Muscle layer of duodenum (tissue), 2 donors: ENCODE results near the gene LRCOL1.
"Not testable (repeated sequence)": the region's sequence is repeated elsewhere in the genome, so short reads cannot be mapped to it uniquely, and the experiment has no call there.

Experiments
- H3K27ac ChIP-seq: one replicate; pipeline ENCODE4 v1.7.0; 2013; ENCODE audit warnings: mild to moderate bottlenecking, low read length
- H3K27me3 ChIP-seq: one replicate; pipeline ENCODE4 v1.7.0; 2013; ENCODE audit warnings: low read depth, mild to moderate bottlenecking, control low read depth, low read length
- H3K36me3 ChIP-seq, 2 donors: one replicate each; pipeline ENCODE4 v1.7.0; 2013; ENCODE audit warnings: low read length in 2 of 2, control low read depth in 1 of 2, mild to moderate bottlenecking in 1 of 2; ENCODE audit not compliant: insufficient read depth in 2 of 2, control insufficient read depth in 1 of 2
- H3K4me1 ChIP-seq, 2 donors: one replicate each; pipeline ENCODE4 v1.7.0; 2013; ENCODE audit warnings: low read length in 2 of 2, mild to moderate bottlenecking in 2 of 2, control low read depth in 1 of 2, moderate library complexity in 1 of 2; ENCODE audit not compliant: insufficient read depth in 2 of 2, control insufficient read depth in 1 of 2
- H3K4me3 ChIP-seq, 2 donors: one replicate each; pipeline ENCODE4 v1.7.0; 2013; ENCODE audit warnings: low read length in 2 of 2, low read depth in 1 of 2, mild to moderate bottlenecking in 1 of 2
- H3K9me3 ChIP-seq, 2 donors: one replicate each; pipeline ENCODE4 v1.7.0; 2013; ENCODE audit warnings: low read length in 2 of 2, control low read depth in 1 of 2, mild to moderate bottlenecking in 1 of 2; ENCODE audit not compliant: control insufficient read depth in 1 of 2
- donor health status: healthy.

Gene LRCOL1

DNA sequence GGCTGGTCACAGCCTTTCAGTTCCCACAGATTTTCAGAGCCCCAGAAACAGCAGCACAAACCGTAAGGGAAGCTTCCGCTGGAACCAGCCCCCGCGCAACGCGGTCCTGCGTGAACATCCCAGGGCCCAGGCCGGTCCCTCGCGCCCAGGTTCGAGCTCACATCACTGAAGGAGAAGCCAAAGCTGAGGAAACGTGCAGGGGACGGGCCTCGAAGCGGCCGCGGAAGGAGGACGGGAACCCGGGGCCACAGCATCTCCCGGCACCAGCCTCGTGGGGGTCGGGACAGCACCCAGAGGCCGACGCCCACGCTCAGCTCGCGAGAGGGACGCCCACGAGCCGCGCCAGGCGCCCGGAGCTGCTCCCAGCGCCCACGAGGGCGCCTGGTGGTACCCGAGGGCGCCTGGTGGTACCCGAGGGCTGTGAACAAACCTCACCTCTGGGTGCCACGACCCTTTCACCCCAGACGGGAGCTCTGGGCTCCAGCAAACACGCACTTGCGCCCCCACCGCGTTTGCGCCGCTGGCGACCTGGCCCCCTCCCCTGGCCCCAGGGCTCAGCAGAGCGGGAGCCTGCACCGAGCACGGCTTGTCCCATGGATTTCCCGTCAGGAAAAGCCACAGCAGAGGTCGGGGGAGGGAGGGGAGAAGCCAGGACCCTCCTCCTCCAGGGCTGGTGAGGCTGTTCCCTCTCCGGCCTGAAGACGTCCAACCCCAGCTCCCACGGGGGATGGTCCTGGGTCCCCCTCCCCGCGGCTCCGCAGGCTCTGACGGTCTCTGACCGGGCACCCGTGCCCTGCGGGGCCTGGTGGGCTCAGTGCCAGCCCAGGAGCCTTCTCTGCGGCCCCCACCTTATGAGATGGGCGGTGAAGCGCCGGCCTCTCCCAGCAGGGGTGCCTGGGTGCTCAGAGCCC lies 6.9 kb downstream of the LRCOL1 start:
- H3K4me1 ChIP-seq = peaks cover 0 to 19% of the 10 kb centered on the region in 2 donors
- H3K4me3 ChIP-seq = peak overlapping the region in 1 of 2 donors; percentile 28
- H3K9me3 ChIP-seq = no peaks in the 10 kb centered on the region
- no peaks in the 10 kb centered on the region for H3K36me3 ChIP-seq
- peaks cover 18% of the 10 kb centered on the region for H3K27me3 ChIP-seq
- H3K27ac ChIP-seq = no peak overlapping the region

GRCh38 chr12:132602572-132603239 lies 7.7 kb downstream of the LRCOL1 start:
- Histone ChIP-seq H3K4me3 (peak overlapping the region in 1 of 2 donors; percentile 28), H3K27me3 (peaks cover 18% of the 10 kb centered on the region), H3K9me3 (no peaks in the 10 kb centered on the region), H3K4me1 (peaks cover under 1 to 20% of the 10 kb centered on the region in 2 donors), H3K27ac (no peak overlapping the region), H3K36me3 (no peaks in the 10 kb centered on the region)

DNA sequence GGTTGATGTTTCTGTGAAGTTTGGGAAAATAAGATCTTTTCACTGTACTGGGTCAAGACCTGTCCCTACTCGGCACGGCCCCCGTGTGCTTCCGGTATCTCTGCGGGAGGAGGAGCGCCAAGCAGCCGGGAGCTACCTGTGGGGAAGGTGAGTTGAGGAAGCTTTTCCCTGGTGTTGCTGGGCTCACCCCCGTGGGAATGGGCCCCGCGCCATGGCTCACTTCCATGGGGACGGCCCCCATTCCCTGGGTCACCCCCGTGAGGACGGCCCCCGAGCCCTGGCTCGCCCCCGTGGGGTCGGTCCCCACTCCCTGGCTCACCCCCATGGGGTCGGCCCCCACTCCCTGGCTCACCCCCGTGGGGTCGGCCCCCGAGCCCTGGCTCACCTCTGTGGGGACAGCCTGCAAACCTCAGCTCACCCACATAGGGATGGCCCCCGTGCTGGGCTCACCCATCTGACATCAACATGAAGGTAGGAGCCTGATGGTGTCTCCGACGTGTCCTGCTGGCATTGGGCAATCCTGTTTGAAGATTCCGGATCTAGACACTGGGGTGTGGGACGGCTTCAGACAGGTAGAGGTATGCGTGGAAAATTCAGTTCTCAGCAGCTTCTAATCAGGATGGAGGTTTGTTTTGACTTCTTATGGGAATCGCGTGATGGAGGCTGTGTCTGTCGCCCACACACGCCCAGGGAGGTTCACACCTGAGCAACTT lies 9.1 kb downstream of the LRCOL1 start:
- H3K9me3 ChIP-seq = no peaks in the 10 kb centered on the region
- H3K27me3 ChIP-seq = peaks cover 18% of the 10 kb centered on the region
- H3K36me3 ChIP-seq = no peaks in the 10 kb centered on the region
- H3K4me3 ChIP-seq = peak overlapping the region in 1 of 2 donors; percentile 56
- no peak overlapping the region for H3K27ac ChIP-seq
- peaks cover 5 to 24% of the 10 kb centered on the region in 2 donors for H3K4me1 ChIP-seq

DNA sequence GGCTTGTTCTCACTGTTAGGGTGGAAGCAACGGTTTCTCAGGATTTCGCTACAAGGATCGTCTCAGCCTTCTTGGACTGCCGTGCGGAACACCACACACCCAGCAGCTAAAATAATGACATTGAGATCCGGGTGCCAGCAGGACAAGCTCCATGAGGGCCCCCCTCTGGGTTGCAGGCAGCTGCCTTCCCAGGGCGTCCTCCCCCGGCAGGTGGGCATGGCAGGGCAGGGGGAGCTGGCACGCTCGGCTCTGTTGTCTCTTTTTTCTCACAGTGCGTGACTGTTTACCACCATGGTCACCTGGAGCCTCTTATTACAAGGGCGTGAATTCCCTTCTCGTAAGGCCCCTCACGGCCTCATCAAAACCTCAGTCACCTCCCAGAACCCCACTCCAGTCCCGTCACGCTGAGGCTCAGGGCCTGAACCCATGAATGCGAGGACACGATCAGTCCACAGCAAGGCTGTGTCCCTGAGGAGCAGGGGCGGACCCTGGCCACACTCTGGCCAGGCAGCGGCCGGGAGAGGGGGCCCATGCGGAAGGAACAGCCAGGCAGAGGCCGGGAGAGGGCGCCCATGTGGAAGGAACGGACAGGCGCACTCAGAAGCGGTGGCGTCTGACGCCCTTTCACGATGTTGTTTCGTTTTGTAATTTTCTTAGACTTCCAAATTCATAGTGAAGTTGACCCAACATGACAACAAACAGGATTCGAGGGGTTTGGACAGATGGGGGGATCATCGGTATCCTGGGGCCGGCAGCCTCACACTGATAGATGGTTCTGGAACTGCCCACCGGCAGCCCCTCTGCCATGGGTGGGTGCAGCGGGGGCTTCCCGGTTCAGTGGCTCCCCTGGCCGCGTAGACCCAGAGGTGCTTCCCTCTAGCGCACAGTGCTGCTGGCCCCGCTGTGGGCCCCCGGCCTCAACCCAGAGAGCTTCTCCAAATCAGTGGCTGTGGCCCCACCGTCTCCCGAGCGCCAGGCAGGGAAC lies 10.0 kb downstream of the LRCOL1 start:
- H3K27me3 ChIP-seq = peaks cover 18% of the 10 kb centered on the region
- peaks cover 5 to 24% of the 10 kb centered on the region in 2 donors for H3K4me1 ChIP-seq

GRCh38 chr12:132599502-132599901 lies 10.9 kb downstream of the LRCOL1 start:
- not testable (repeated sequence) for H3K9me3 ChIP-seq, H3K27ac ChIP-seq, H3K36me3 ChIP-seq, H3K4me3 ChIP-seq
- Histone ChIP-seq H3K4me1 (peaks cover 5 to 24% of the 10 kb centered on the region in 2 donors), H3K27me3 (peaks cover 11% of the 10 kb centered on the region)

More for the DNA sequence above, 10.0 kb downstream of the LRCOL1 start:
- Histone ChIP-seq H3K27ac (no peak overlapping the region), H3K36me3 (no peaks in the 10 kb centered on the region), H3K9me3 (no peaks in the 10 kb centered on the region), H3K4me3 (peak overlapping the region; percentile 33 to 56)

DNA sequence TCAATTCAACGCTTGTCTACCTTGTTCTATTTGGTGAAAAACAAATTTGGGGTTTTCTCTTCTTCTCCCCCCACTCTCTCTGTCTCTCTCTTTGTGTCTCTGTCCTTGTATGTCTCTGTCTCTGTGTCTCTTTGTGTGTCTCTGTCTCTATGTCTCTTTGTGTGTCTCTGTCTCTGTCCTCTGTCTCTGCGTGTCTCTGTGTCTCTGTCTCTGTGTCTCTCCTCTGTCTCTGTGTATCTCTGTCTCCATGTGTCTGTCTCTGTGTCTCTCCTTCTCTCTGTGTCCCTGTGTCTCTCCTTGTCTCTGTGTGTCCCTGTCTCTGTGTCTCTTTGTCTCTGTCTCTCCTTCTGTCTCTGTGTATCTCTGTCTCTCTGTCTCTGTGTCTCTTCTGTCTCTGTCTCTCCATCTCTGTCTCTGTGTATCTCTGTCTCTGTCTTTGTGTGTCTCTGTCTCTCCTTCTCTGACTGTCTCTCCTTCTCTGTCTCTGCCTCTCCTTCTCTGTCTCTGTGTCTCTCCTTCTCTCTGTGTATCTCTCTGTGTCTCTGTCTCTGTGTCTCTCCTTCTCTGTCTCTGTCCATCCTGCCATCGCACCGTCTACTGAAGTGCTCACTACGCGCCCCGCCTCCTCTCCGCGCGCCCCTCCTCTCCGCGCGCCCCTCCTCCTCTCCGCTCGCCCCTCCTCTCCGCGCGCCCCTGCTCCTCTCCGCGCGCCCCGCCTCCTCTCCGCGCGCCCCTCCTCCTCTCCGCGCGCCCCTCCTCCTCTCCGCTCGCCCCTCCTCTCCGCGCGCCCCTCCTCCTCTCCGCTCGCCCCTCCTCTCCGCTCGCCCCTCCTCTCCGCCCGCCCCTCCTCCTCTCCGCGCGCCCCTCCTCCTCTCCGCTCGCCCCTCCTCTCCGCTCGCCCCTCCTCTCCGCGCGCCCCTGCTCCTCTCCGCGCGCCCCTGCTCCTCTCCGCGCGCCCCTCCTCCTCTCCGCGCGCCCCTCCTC lies 12.8 kb downstream of the LRCOL1 start:
- Histone ChIP-seq H3K27me3 (no peaks in the 10 kb centered on the region), H3K9me3 (no peaks in the 10 kb centered on the region), H3K27ac (no peak overlapping the region), H3K36me3 (no peaks in the 10 kb centered on the region), H3K4me1 (peaks cover 5 to 25% of the 10 kb centered on the region in 2 donors), H3K4me3 (peak overlapping the region; percentile 48 to 62)

- Histone ChIP-seq H3K9me3 (no peaks in the 10 kb centered on the region), H3K27ac (no peak overlapping the region), H3K36me3 (no peaks in the 10 kb centered on the region), H3K27me3 (no peaks in the 10 kb centered on the region), H3K4me3 (no peak overlapping the region), H3K4me1 (peaks cover 5 to 25% of the 10 kb centered on the region in 2 donors)
Measured at GRCh38 chr12:132596016-132596415, 14.4 kb downstream of the LRCOL1 start.

GRCh38 chr12:132595183-132595582 lies 15.2 kb downstream of the LRCOL1 start:
- no peaks in the 10 kb centered on the region for H3K36me3 ChIP-seq
- no peaks in the 10 kb centered on the region for H3K9me3 ChIP-seq
- H3K4me3 ChIP-seq = no peak overlapping the region
- no peak overlapping the region for H3K27ac ChIP-seq
- no peaks in the 10 kb centered on the region for H3K27me3 ChIP-seq
- H3K4me1 ChIP-seq = peaks cover 5 to 22% of the 10 kb centered on the region in 2 donors

DNA sequence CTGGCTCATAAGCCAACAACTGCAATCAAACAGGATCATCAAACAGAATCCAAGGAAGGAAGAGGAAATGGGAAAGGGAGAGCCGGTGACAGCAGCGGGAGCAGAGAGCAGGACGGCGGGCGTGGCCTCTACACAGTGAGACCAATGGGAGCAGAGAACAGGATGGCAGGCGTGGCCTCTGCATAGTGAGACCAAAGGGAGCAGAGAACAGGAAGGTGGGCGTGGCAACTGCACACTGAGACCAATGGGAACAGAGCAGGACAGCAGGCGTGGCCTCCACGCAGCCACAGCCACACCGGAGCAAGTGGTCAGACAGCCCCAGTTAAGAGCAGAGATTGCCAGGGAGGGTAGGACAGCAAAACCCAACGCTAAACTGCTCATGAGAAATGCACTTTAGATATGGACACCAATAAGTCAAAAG lies 16.4 kb downstream of the LRCOL1 start:
- H3K4me3 ChIP-seq = peak overlapping the region; percentile 25 to 37
- H3K9me3 ChIP-seq = no peaks in the 10 kb centered on the region
- peaks cover 5 to 20% of the 10 kb centered on the region in 2 donors for H3K4me1 ChIP-seq
- H3K36me3 ChIP-seq = no peaks in the 10 kb centered on the region
- H3K27me3 ChIP-seq = no peaks in the 10 kb centered on the region
- no peak overlapping the region for H3K27ac ChIP-seq
